Measurements from ENCODE around the gene TAGLN.

The TAGLN gene

GRCh38 chr11:117192401-117192875, 6.7 kb upstream of the TAGLN start:
- TF ChIP-seq CTCF (IDR thresholded peaks at IDR 0.05; ENCODE audit: low read depth, low read length), result no peak
- no peak for DNase-seq (ENCODE audit: extremely low read depth, low read depth)

- DNase-seq (ENCODE audit: extremely low read depth, low read depth), result no peak
- TF ChIP-seq CTCF (IDR thresholded peaks at IDR 0.05; ENCODE audit: low read depth, low read length), result no peak
Measured at GRCh38 chr11:117193130-117194020, 5.8 kb upstream of the TAGLN start.

- no peak for TF ChIP-seq CTCF (IDR thresholded peaks at IDR 0.05; ENCODE audit: low read depth, low read length)
- DNase-seq (ENCODE audit: extremely low read depth, low read depth), result no peak
Measured at GRCh38 chr11:117194267-117194666, 4.9 kb upstream of the TAGLN start.

- no peak for TF ChIP-seq CTCF (IDR thresholded peaks at IDR 0.05; ENCODE audit: low read depth, low read length)
- no peak for DNase-seq (ENCODE audit: extremely low read depth, low read depth)
Measured at GRCh38 chr11:117195258-117195657, 3.9 kb upstream of the TAGLN start.

- no peak for DNase-seq (ENCODE audit: extremely low read depth, low read depth)
- TF ChIP-seq CTCF (IDR thresholded peaks at IDR 0.05; ENCODE audit: low read depth, low read length), result no peak
Measured at GRCh38 chr11:117195761-117196160, 3.4 kb upstream of the TAGLN start.

GRCh38 chr11:117197006-117197405, 2.2 kb upstream of the TAGLN start:
- no peak for DNase-seq (ENCODE audit: extremely low read depth, low read depth)
- no peak for TF ChIP-seq CTCF (IDR thresholded peaks at IDR 0.05; ENCODE audit: low read depth, low read length)
